Neural cell (in vitro differentiated cells): ENCODE results near the gene AFG1L. TPM values are rescaled to one million over a fixed set of nuclear protein-coding genes. Genes with fewer than 3 reads are reported as not detected.
"Not testable (repeated sequence)": the region's sequence is repeated elsewhere in the genome, so short reads cannot be mapped to it uniquely, and the experiment has no call there.

ENCODE experiments used
- H2AFZ ChIP-seq: fragments of 200-600, 300-800 bp; sonication (generic), shearing (Covaris generic); 2 replicates; pipeline ENCODE4 v1.6.0; 2014; ENCODE audit warnings: low read depth, mild to moderate bottlenecking, antibody characterized with exemption, low read length, moderate library complexity
- H3F3A ChIP-seq: fragments of 200-600 bp; shearing (Covaris generic); 2 replicates; pipeline ENCODE4 v1.6.1; 2016; ENCODE audit warnings: mild to moderate bottlenecking, moderate library complexity, mixed read lengths, antibody characterized with exemption, low read length; ENCODE audit not compliant: insufficient read depth, poor library complexity, severe bottlenecking
- H3K27ac ChIP-seq: fragments of 200-600, 300-800 bp; sonication (generic), shearing (Covaris generic); 2 replicates; pipeline ENCODE4 v1.5.1; 2014; ENCODE audit warnings: mild to moderate bottlenecking, low read length, moderate library complexity
- H3K27me3 ChIP-seq: fragments of 300-800, 200-600 bp; sonication (generic), shearing (Covaris generic); 2 replicates; pipeline ENCODE4 v1.6.0; 2014; ENCODE audit warnings: mild to moderate bottlenecking, low read depth, low read length, moderate library complexity; ENCODE audit not compliant: insufficient read depth
- H3K36me3 ChIP-seq: fragments of 300-800, 200-600 bp; sonication (generic), shearing (Covaris generic); 2 replicates; pipeline ENCODE4 v1.5.1; 2014; ENCODE audit warnings: mild to moderate bottlenecking, antibody characterized with exemption, low read length, moderate library complexity; ENCODE audit not compliant: insufficient read depth
- H3K4me2 ChIP-seq: fragments of 300-800, 200-600 bp; sonication (generic), shearing (Covaris generic); 2 replicates; pipeline ENCODE4 v1.6.0; 2014; ENCODE audit warnings: mild to moderate bottlenecking, low read length
- H3K4me3 ChIP-seq: fragments of 300-800, 200-600 bp; sonication (generic), shearing (Covaris generic); 2 replicates; pipeline ENCODE4 v1.5.1; 2014; ENCODE audit warnings: mild to moderate bottlenecking, low read length, moderate library complexity
- H3K79me2 ChIP-seq: fragments of 200-600 bp; shearing (Covaris generic); replicated peaks from 2 replicates; pipeline ENCODE4 v1.6.0; 2014; ENCODE audit warnings: mild to moderate bottlenecking, low read length, moderate library complexity; ENCODE audit not compliant: insufficient read depth
- H3K9ac ChIP-seq: fragments of 300-800, 200-600 bp; sonication (generic), shearing (Covaris generic); 2 replicates; pipeline ENCODE4 v1.6.1; 2016; ENCODE audit warnings: mild to moderate bottlenecking, low read length, mixed read lengths
- H3K9me2 ChIP-seq: fragments of 200-600 bp; shearing (Covaris generic); 2 replicates; pipeline ENCODE4 v1.6.1; 2016; ENCODE audit warnings: mild to moderate bottlenecking, low read length, mixed read lengths; ENCODE audit not compliant: insufficient read depth
- H3K9me3 ChIP-seq: fragments of 200-600, 300-800 bp; sonication (generic), shearing (Covaris generic); 2 replicates; pipeline ENCODE4 v1.6.1; 2016; ENCODE audit warnings: mild to moderate bottlenecking, mixed run types, low read length, moderate library complexity, mixed read lengths
- H4K20me1 ChIP-seq: fragments of 200-600 bp; shearing (Covaris generic); 2 replicates; pipeline ENCODE4 v1.6.1; 2016; ENCODE audit warnings: mild to moderate bottlenecking, mixed run types; ENCODE audit not compliant: insufficient read depth
- CTCF ChIP-seq: fragments of 450-650 bp; IDR thresholded peaks from 2 replicates; pipeline ENCODE4 v1.5.1; 2014; ENCODE audit warnings: antibody characterized with exemption, mild to moderate bottlenecking, moderate library complexity; ENCODE audit not compliant: poor library complexity, severe bottlenecking
- EP300 ChIP-seq: fragments of 450-650 bp; conservative IDR thresholded peaks from 2 replicates; pipeline ENCODE4 v1.6.1; 2014; ENCODE audit warnings: antibody characterized with exemption, mild to moderate bottlenecking, moderate library complexity; ENCODE audit not compliant: poor library complexity, severe bottlenecking
- EZH2 ChIP-seq: fragments of 200-600, 300-800 bp; shearing (Covaris generic), sonication (generic); IDR thresholded peaks from 2 replicates; pipeline ENCODE4 v1.6.1; 2014; ENCODE audit warnings: antibody characterized with exemption, low read length, borderline replicate concordance, mild to moderate bottlenecking; ENCODE audit not compliant: insufficient read depth, poor library complexity, severe bottlenecking
- MXI1 ChIP-seq: fragments of 450-650 bp; conservative IDR thresholded peaks from 2 replicates; pipeline ENCODE4 v1.6.1; 2014; ENCODE audit warnings: antibody characterized with exemption, mild to moderate bottlenecking; ENCODE audit not compliant: poor library complexity, severe bottlenecking
- POLR2AphosphoS5 ChIP-seq: IDR thresholded peaks from 2 replicates; pipeline ENCODE4 v1.6.1; 2012
- RAD21 ChIP-seq: fragments of 450-650 bp; conservative IDR thresholded peaks from 2 replicates; pipeline ENCODE4 v1.6.1; 2014; ENCODE audit warnings: antibody characterized with exemption, mild to moderate bottlenecking, moderate library complexity
- REST ChIP-seq: IDR thresholded peaks from 2 replicates; pipeline ENCODE4 v1.6.1; 2012; ENCODE audit warnings: borderline replicate concordance
- SMC3 ChIP-seq: fragments of 450-650 bp; conservative IDR thresholded peaks from 2 replicates; pipeline ENCODE4 v1.6.1; 2014; ENCODE audit warnings: antibody characterized with exemption, mild to moderate bottlenecking, moderate library complexity; ENCODE audit not compliant: poor library complexity
- TAF1 ChIP-seq: IDR thresholded peaks from 2 replicates; pipeline ENCODE4 v1.6.1; 2012; ENCODE audit warnings: low read depth
- polyA minus RNA-seq: library from RNA; depleted of rRNA, polyadenylated mRNA; stranded (reverse); fragments of >200 nt; gene quantifications from 2 replicates; pipeline ENCODE4 v1.2.3, GENCODE V29; 2014
- polyA plus RNA-seq: library from polyadenylated mRNA; depleted of rRNA; stranded (reverse); fragments of >200 nt; gene quantifications from 2 replicates; pipeline ENCODE4 v1.2.3, GENCODE V29; 2014

Gene AFG1L
- polyA plus RNA-seq (3.3 and 4.5 TPM in 2 replicates), polyA minus RNA-seq (13.6 and 14.8 TPM in 2 replicates)

GRCh38 chr6:108294727-108295625, at the start of gene AFG1L:
Gene AFG1L (plus strand): TSS chr6:108295054. CDS start chr6:108295080, 26 bp downstream.
- Histone ChIP-seq H2AFZ (peak within 1 kb of the TSS; percentile 90), H3K4me3 (peak within 1 kb of the TSS; percentile 77), H3K9ac (peak within 1 kb of the TSS; percentile 80), H3K9me3 (no peaks in the 10 kb centered on the region), H3K36me3 (no peaks in the 10 kb centered on the region), H3K27ac (peak within 1 kb of the TSS; percentile 77), H3K79me2 (peaks cover 9% of the 10 kb centered on the region), H3F3A (no peaks in the 10 kb centered on the region), H4K20me1 (no peaks in the 10 kb centered on the region), H3K27me3 (no peaks in the 10 kb centered on the region), H3K4me2 (peak within 1 kb of the TSS; percentile 43), H3K9me2 (no peaks in the 10 kb centered on the region)
- TF ChIP-seq RAD21 (peak; percentile 23), EZH2 (no peak), MXI1 (peak; percentile 64), TAF1 (peak; percentile 84), POLR2AphosphoS5 (peak; percentile 82), REST (peak; percentile 78), EP300 (peak; percentile 20), CTCF (peak; percentile 21), SMC3 (peak; percentile 37)

- not testable (repeated sequence) for H3K36me3 ChIP-seq, H3K79me2 ChIP-seq, H2AFZ ChIP-seq, H3K9ac ChIP-seq, H3K4me3 ChIP-seq, H3K27me3 ChIP-seq, H3K4me2 ChIP-seq, H3K9me3 ChIP-seq, H3F3A ChIP-seq, H3K27ac ChIP-seq, H4K20me1 ChIP-seq, H3K9me2 ChIP-seq
These were observed 49.8 kb upstream of the AFG1L start for GRCh38 chr6:108245095-108245494.
